Hepatocyte (in vitro differentiated cells): ENCODE data around the gene ZNF722. TPM values are rescaled to one million over a fixed set of nuclear protein-coding genes. Genes with fewer than 3 reads are reported as not detected.

Source experiments
- DNase-seq: peaks from one replicate; pipeline ENCODE4 v3.0.0-alpha.2; 2016; ENCODE audit warnings: low spot score
- H2AFZ ChIP-seq: fragments of 200-600 bp; sonication (generic); 2 replicates; pipeline ENCODE4 v1.6.0; 2016; ENCODE audit warnings: antibody characterized with exemption, mild to moderate bottlenecking
- H3K27ac ChIP-seq: fragments of 200-600 bp; sonication (generic); 2 replicates; pipeline ENCODE4 v1.5.1; 2016; ENCODE audit warnings: mild to moderate bottlenecking
- H3K27me3 ChIP-seq: fragments of 200-600 bp; sonication (generic); 2 replicates; pipeline ENCODE4 v1.6.1; 2016
- H3K36me3 ChIP-seq: fragments of 200-600 bp; sonication (generic); replicated peaks from 2 replicates; pipeline ENCODE4 v1.5.1; 2016; ENCODE audit warnings: low read depth; ENCODE audit not compliant: insufficient read depth
- H3K4me1 ChIP-seq: fragments of 200-600 bp; sonication (generic); 2 replicates; pipeline ENCODE4 v1.5.1; 2016; ENCODE audit warnings: mild to moderate bottlenecking, moderate library complexity; ENCODE audit not compliant: insufficient read depth
- H3K4me2 ChIP-seq: fragments of 200-600 bp; sonication (generic); 2 replicates; pipeline ENCODE4 v1.6.0; 2016
- H3K4me3 ChIP-seq: fragments of 200-600 bp; sonication (generic); 2 replicates; pipeline ENCODE4 v1.5.1; 2016; ENCODE audit warnings: mild to moderate bottlenecking
- H3K79me2 ChIP-seq: fragments of 200-600 bp; sonication (generic); 2 replicates; pipeline ENCODE4 v1.6.0; 2017; ENCODE audit warnings: mild to moderate bottlenecking
- H3K9me2 ChIP-seq: fragments of 200-600 bp; sonication (generic); replicated peaks from 2 replicates; pipeline ENCODE4 v1.6.0; 2017; ENCODE audit warnings: mild to moderate bottlenecking; ENCODE audit not compliant: insufficient read depth
- H3K9me3 ChIP-seq: fragments of 200-600 bp; sonication (generic); 2 replicates; pipeline ENCODE4 v1.5.1; 2016; ENCODE audit warnings: low read depth, mild to moderate bottlenecking
- H4K20me1 ChIP-seq: fragments of 200-600 bp; sonication (generic); 2 replicates; pipeline ENCODE4 v1.6.0; 2016; ENCODE audit warnings: mild to moderate bottlenecking; ENCODE audit not compliant: insufficient read depth, poor library complexity, severe bottlenecking
- CTCF ChIP-seq: fragments of 200-600 bp; sonication (generic); IDR thresholded peaks from 2 replicates; pipeline ENCODE4 v1.5.1; 2016; ENCODE audit warnings: antibody characterized with exemption, mild to moderate bottlenecking; ENCODE audit not compliant: poor library complexity
- EZH2 ChIP-seq: fragments of 200-600 bp; sonication (generic); IDR thresholded peaks from 2 replicates; pipeline ENCODE4 v1.6.1; 2016; ENCODE audit warnings: antibody characterized with exemption, mild to moderate bottlenecking, borderline replicate concordance
- EZH2phosphoT487 ChIP-seq: fragments of 200-600 bp; sonication (generic); IDR thresholded peaks from one replicate; pipeline ENCODE4 v1.6.1; 2018; ENCODE audit warnings: antibody characterized with exemption, mild to moderate bottlenecking, low read depth, moderate library complexity; ENCODE audit not compliant: unreplicated experiment, severe bottlenecking
- WGBS: methylation state at CpG from one replicate; pipeline ENCODE4 v1.1.6; 2016; ENCODE audit warnings: low lambda C conversion rate; ENCODE audit errors: missing lambda C conversion rate; 5-methylcytosine and 5-hydroxymethylcytosine counted together
- polyA plus RNA-seq: library from polyadenylated mRNA; unstranded; fragments of >200 nt; fragmentation: Nextera tagmentation; extraction: Ambion mirVana; gene quantifications from 2 replicates; pipeline ENCODE4 v1.2.1, GENCODE V29; 2016
- small RNA-seq: library from RNA; depleted of rRNA; stranded (forward); fragments of <200 nt; gene quantifications from one replicate; pipeline ENCODE3, GENCODE V24; 2014
- total RNA-seq: library from RNA; depleted of rRNA; stranded (reverse); fragments of >200 nt; gene quantifications from 2 replicates; pipeline ENCODE4 v1.2.3, GENCODE V29; 2014

The ZNF722 gene
- total and polyA plus RNA-seq, 2 experiments from 2014 or later: not detected

- 96% methylated on average over 20 of the region's 21 CpGs for WGBS
- no peaks in the 10 kb centered on the region for H3K4me1 ChIP-seq
- H3K27ac ChIP-seq: no peak overlapping the region
- no peak overlapping the region for H3K4me2 ChIP-seq
- no peak for DNase-seq
- no peaks in the 10 kb centered on the region for H3K27me3 ChIP-seq
- TF ChIP-seq EZH2 (no peak), CTCF (no peak), EZH2phosphoT487 (no peak)
- no peaks in the 10 kb centered on the region for H3K9me3 ChIP-seq
- no peaks in the 10 kb centered on the region for H3K9me2 ChIP-seq
- H4K20me1 ChIP-seq: no peaks in the 10 kb centered on the region
- no peaks in the 10 kb centered on the region for H3K36me3 ChIP-seq
- no peak overlapping the region for H2AFZ ChIP-seq
- H3K79me2 ChIP-seq: no peaks in the 10 kb centered on the region
- no peak overlapping the region for H3K4me3 ChIP-seq
Measured at GRCh38 chr7:64037095-64037494, 38.4 kb downstream of the ZNF722 start.

GRCh38 chr7:64045301-64046040 is 46.8 kb downstream of the ZNF722 start, which contains the start of gene ZNF727:
ZNF727 (plus strand) TSS chr7:64045434; CDS start chr7:64045622, 188 bp downstream.
- Histone ChIP-seq H3K9me3 (no peaks in the 10 kb centered on the region), H3K9me2 (no peaks in the 10 kb centered on the region), H4K20me1 (no peaks in the 10 kb centered on the region), H3K4me3 (no peak within 1 kb of the TSS), H3K4me1 (no peaks in the 10 kb centered on the region), H2AFZ (no peak within 1 kb of the TSS), H3K79me2 (no peaks in the 10 kb centered on the region), H3K36me3 (no peaks in the 10 kb centered on the region), H3K4me2 (no peak within 1 kb of the TSS), H3K27me3 (no peaks in the 10 kb centered on the region), H3K27ac (no peak within 1 kb of the TSS)
- no peak for DNase-seq
- no peak for TF ChIP-seq CTCF
- 90% methylated on average over 31 of the region's 33 CpGs for WGBS

- Histone ChIP-seq H3K9me2 (no peaks in the 10 kb centered on the region), H3K27ac (no peak overlapping the region), H3K36me3 (no peaks in the 10 kb centered on the region), H3K9me3 (no peaks in the 10 kb centered on the region), H2AFZ (no peak overlapping the region), H3K4me2 (no peak overlapping the region), H3K27me3 (no peaks in the 10 kb centered on the region), H3K4me3 (no peak overlapping the region), H3K4me1 (no peaks in the 10 kb centered on the region), H4K20me1 (no peaks in the 10 kb centered on the region), H3K79me2 (no peaks in the 10 kb centered on the region)
- TF ChIP-seq EZH2 (no peak), EZH2phosphoT487 (no peak), CTCF (no peak)
- 85% methylated on average over 12 of the region's 12 CpGs for WGBS
- DNase-seq: no peak
Measured at GRCh38 chr7:64046041-64046389, 47.4 kb downstream of the ZNF722 start.

Small RNA genes within 50 kb of the gene (small RNA-seq; reads per million reads assigned to genes)
- gene AC092634.1: not detected
- not detected for gene AC092634.7
- gene VN1R36P: not detected

Other genes with a start within 250 kb of the ZNF722 start
- gene ZNF727, start 46.6 kb downstream of the ZNF722 start, total RNA-seq: not detected in 2 replicates
- gene ZNF727, start 46.6 kb downstream of the ZNF722 start, polyA plus RNA-seq: not detected in 2 replicates
- gene ZNF735, start 208.4 kb downstream of the ZNF722 start, total RNA-seq: not detected in 2 replicates
- gene ZNF735, start 208.4 kb downstream of the ZNF722 start, polyA plus RNA-seq: not detected in 2 replicates
- not detected in 2 replicates for gene ZNF679, start 229.6 kb downstream of the ZNF722 start, total RNA-seq
- not detected in 2 replicates for gene ZNF679, start 229.6 kb downstream of the ZNF722 start, polyA plus RNA-seq